ENCODE results near the gene LRBA. TPM values are rescaled to one million over a fixed set of nuclear protein-coding genes. Genes with fewer than 3 reads are reported as not detected.
A peak's percentile ranks its signal among the peaks of the same experiment; 100 is the strongest.

Gene LRBA
- polyA plus RNA-seq, 1 of the 3 experiments (the other 2 are of a cell fraction) = 11.4 TPM

DNA sequence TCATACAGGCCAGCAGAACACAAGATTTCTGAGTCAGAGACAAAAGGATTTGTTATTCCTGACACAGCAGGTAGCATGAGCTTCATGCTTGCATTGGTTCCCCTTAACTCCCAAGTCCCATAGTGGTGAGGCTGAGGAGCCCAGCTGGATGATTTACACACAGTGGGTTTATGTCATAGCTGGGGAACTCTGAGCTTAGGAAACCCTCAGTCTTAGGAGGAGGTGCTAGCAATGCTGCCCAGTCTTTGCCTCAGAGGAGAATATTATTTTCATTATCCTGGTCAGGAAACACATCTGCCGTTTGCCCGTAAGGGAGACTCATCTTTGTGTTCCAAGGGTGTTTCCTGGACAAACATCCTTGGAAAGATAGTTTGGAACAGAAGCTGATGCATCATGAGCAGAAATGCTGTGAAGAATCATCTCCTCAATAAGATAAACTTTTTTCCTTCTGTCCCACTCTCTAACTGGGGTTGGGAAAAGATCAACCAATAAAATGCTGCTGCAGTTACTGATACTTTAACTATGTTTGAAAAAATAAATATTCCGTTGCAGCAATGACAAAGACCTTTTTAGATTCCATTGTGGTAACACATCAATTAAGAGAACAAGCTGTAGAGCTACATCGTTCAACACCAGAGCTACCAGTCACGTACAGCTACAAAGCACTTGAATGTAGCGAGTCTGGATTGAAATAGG, 790.0 kb downstream of the LRBA start:
- no peaks in the 10 kb centered on the region for H3K9me2 ChIP-seq
- peak overlapping the region in 1 of 2 experiments; percentile 48; a peak in 2 of 4 replicates for H3K4me3 ChIP-seq (ENCODE audit: low read depth in 2 of 2, low read length in 1 of 2)
- no peaks in the 10 kb centered on the region for H3K27me3 ChIP-seq (ENCODE audit: insufficient read depth)
- WGBS (ENCODE audit: low lambda C conversion rate) = 11% methylated on average over 6 of the region's 6 CpGs
- H4K20me1 ChIP-seq (ENCODE audit: insufficient read depth) = no peaks in the 10 kb centered on the region
- H3K4me2 ChIP-seq = peak overlapping the region; percentile 61
- H3K27ac ChIP-seq (ENCODE audit: low read depth in 2 of 2, low read length in 1 of 2) = peak overlapping the region; percentile 69 to 90
- POLR2A ChIA-PET = no interaction called here
- H3F3A ChIP-seq (replicated peaks; ENCODE audit: insufficient read depth) = peaks cover 43% of the 10 kb centered on the region
- peaks cover 10 to 35% of the 10 kb centered on the region in 2 experiments for H3K36me3 ChIP-seq (replicated peaks in 1 of 2; ENCODE audit: control insufficient read depth in 1 of 2, insufficient read depth in 2 of 2, low read length in 1 of 2)
- DNase-seq = no peak
- no peaks in the 10 kb centered on the region for H3K9me3 ChIP-seq
- H3K4me1 ChIP-seq (ENCODE audit: control insufficient read depth in 1 of 2, insufficient read depth in 2 of 2, low read depth in 1 of 2, low read length in 1 of 2) = peaks cover 9 to 29% of the 10 kb centered on the region in 2 experiments; a peak in 3 of 4 replicates
- 0 out of 2 replicates have a peak, but pooled peaks cover 3% of the 10 kb centered on the region for H3K79me2 ChIP-seq (ENCODE audit: insufficient read depth)
- H2AFZ ChIP-seq (ENCODE audit: low read depth) = peak overlapping the region; percentile 2; the same call in 1 of the 2 replicates
- CTCF ChIA-PET = interaction anchor here (1.4 kb wide), 1 partner anchor 18 kb away, joined by 11 read pairs; no protein-coding TSS in a partner anchor
- H3K9ac ChIP-seq = peak overlapping the region; percentile 47
- peak; percentile 43 for TF ChIP-seq TCF12 (IDR thresholded peaks at IDR 0.05)
- no peak for TF ChIP-seq RXRA (IDR thresholded peaks at IDR 0.05; ENCODE audit: borderline replicate concordance, low read depth)
- no peak for TF ChIP-seq CHD2 (IDR thresholded peaks at IDR 0.05; ENCODE audit: low read length, partially characterized antibody)
- no peak for TF ChIP-seq USF2 (IDR thresholded peaks at IDR 0.05; ENCODE audit: borderline replicate concordance, low read depth, low read length)
- no peak for TF ChIP-seq SMC3 (IDR thresholded peaks at IDR 0.05; ENCODE audit: low read depth, low read length)
- no peak; the same call in 1 of the 2 replicates for TF ChIP-seq SIN3A (IDR thresholded peaks at IDR 0.05; ENCODE audit: borderline replicate concordance, low read depth, low read length)
- no peak for TF ChIP-seq TEAD4 (IDR thresholded peaks at IDR 0.05; ENCODE audit: borderline replicate concordance, insufficient read depth)
- no peak for TF ChIP-seq GABPA (IDR thresholded peaks at IDR 0.05; ENCODE audit: low read depth)
- no peak for TF ChIP-seq ELF1 (IDR thresholded peaks at IDR 0.05)
- 0 out of 2 replicates have a peak, but pooled peaks have one; percentile 7 for TF ChIP-seq FOSL2 (IDR thresholded peaks at IDR 0.05; ENCODE audit: borderline replicate concordance, low read depth)
- no peak for TF ChIP-seq MEF2A (IDR thresholded peaks at IDR 0.05; ENCODE audit: borderline replicate concordance, low read depth)
- no peak for TF ChIP-seq USF1 (IDR thresholded peaks at IDR 0.05; ENCODE audit: borderline replicate concordance, low read depth)
- TF ChIP-seq RAD21 (IDR thresholded peaks at IDR 0.05; ENCODE audit: low read length) = no peak
- TF ChIP-seq EP300 (IDR thresholded peaks at IDR 0.05; ENCODE audit: borderline replicate concordance in 1 of 2, low read depth in 1 of 2, low read length in 1 of 2) = peak in 1 of 2 experiments; percentile 42; a peak in 2 of 4 replicates
- no peak for TF ChIP-seq POLR2AphosphoS5 (IDR thresholded peaks at IDR 0.05; ENCODE audit: low read depth, low read length)
- TF ChIP-seq, protein P1, sequence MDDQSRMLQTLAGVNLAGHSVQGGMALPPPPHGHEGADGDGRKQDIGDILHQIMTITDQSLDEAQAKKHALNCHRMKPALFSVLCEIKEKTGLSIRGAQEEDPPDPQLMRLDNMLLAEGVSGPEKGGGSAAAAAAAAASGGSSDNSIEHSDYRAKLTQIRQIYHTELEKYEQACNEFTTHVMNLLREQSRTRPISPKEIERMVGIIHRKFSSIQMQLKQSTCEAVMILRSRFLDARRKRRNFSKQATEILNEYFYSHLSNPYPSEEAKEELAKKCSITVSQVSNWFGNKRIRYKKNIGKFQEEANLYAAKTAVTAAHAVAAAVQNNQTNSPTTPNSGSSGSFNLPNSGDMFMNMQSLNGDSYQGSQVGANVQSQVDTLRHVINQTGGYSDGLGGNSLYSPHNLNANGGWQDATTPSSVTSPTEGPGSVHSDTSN (IDR thresholded peaks at IDR 0.05) = no peak
- TF ChIP-seq RFX5 (IDR thresholded peaks at IDR 0.05; ENCODE audit: low read length) = no peak
- TF ChIP-seq, protein P2, sequence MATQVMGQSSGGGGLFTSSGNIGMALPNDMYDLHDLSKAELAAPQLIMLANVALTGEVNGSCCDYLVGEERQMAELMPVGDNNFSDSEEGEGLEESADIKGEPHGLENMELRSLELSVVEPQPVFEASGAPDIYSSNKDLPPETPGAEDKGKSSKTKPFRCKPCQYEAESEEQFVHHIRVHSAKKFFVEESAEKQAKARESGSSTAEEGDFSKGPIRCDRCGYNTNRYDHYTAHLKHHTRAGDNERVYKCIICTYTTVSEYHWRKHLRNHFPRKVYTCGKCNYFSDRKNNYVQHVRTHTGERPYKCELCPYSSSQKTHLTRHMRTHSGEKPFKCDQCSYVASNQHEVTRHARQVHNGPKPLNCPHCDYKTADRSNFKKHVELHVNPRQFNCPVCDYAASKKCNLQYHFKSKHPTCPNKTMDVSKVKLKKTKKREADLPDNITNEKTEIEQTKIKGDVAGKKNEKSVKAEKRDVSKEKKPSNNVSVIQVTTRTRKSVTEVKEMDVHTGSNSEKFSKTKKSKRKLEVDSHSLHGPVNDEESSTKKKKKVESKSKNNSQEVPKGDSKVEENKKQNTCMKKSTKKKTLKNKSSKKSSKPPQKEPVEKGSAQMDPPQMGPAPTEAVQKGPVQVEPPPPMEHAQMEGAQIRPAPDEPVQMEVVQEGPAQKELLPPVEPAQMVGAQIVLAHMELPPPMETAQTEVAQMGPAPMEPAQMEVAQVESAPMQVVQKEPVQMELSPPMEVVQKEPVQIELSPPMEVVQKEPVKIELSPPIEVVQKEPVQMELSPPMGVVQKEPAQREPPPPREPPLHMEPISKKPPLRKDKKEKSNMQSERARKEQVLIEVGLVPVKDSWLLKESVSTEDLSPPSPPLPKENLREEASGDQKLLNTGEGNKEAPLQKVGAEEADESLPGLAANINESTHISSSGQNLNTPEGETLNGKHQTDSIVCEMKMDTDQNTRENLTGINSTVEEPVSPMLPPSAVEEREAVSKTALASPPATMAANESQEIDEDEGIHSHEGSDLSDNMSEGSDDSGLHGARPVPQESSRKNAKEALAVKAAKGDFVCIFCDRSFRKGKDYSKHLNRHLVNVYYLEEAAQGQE (IDR thresholded peaks at IDR 0.05; ENCODE audit: low read depth, low read length) = no peak
- TF ChIP-seq YY1 (IDR thresholded peaks at IDR 0.05; ENCODE audit: low read depth) = no peak
- TF ChIP-seq RCOR1 (IDR thresholded peaks at IDR 0.05; ENCODE audit: low read length) = no peak
- no peak for TF ChIP-seq FOXJ3 (CRISPR knock-in tag; IDR thresholded peaks at IDR 0.05)
- TF ChIP-seq NRF1 (IDR thresholded peaks at IDR 0.05; ENCODE audit: low read depth, low read length) = no peak
- no peak for TF ChIP-seq FOXM1 (IDR thresholded peaks at IDR 0.05; ENCODE audit: low read depth)
- TF ChIP-seq EZH2phosphoT487 (IDR thresholded peaks at IDR 0.05; ENCODE audit: borderline replicate concordance, low read depth) = no peak
- TF ChIP-seq MXI1 (IDR thresholded peaks at IDR 0.05; ENCODE audit: low read depth, low read length) = no peak
- TF ChIP-seq, protein P3, sequence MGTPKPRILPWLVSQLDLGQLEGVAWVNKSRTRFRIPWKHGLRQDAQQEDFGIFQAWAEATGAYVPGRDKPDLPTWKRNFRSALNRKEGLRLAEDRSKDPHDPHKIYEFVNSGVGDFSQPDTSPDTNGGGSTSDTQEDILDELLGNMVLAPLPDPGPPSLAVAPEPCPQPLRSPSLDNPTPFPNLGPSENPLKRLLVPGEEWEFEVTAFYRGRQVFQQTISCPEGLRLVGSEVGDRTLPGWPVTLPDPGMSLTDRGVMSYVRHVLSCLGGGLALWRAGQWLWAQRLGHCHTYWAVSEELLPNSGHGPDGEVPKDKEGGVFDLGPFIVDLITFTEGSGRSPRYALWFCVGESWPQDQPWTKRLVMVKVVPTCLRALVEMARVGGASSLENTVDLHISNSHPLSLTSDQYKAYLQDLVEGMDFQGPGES (IDR thresholded peaks at IDR 0.05; ENCODE audit: low read depth, low read length) = no peak
- TF ChIP-seq NFIC (IDR thresholded peaks at IDR 0.05; ENCODE audit: borderline replicate concordance) = no peak
- TF ChIP-seq JUND (IDR thresholded peaks at IDR 0.05) = 0 out of 2 replicates have a peak, but pooled peaks have one; percentile 2

Data from SK-N-SH (cell line).